ENCODE results near the gene CASP9.

GRCh38 chr1:15452866-15453571 is 71.0 kb downstream of the CASP9 start:
- TF ChIP-seq CTCF (IDR thresholded peaks at IDR 0.05): no peak
- no peak for TF ChIP-seq EP300 (IDR thresholded peaks at IDR 0.05)
- TF ChIP-seq POLR2A (IDR thresholded peaks at IDR 0.05): no peak
- no peak for TF ChIP-seq POLR2AphosphoS5 (IDR thresholded peaks at IDR 0.05)
